ENCODE measurements around the gene GPD2.

Gene GPD2

GRCh38 chr2:156626931-156627330, 190.8 kb downstream of the GPD2 start (continued):
- TF ChIP-seq ZSCAN18 (tag by site-specific recombination; IDR thresholded peaks at IDR 0.05), result no peak
- no peak for TF ChIP-seq ZNF791 (tag by site-specific recombination; IDR thresholded peaks at IDR 0.05)
- no peak for TF ChIP-seq PATZ1 (tag by site-specific recombination; IDR thresholded peaks at IDR 0.05)

- Histone ChIP-seq H3K9me3 (ENCODE audit: control insufficient read depth, insufficient read depth, low read depth, low read length) (no peaks in the 10 kb centered on the region), H3K4me1 (ENCODE audit: control insufficient read depth, insufficient read depth, low read length) (no peaks in the 10 kb centered on the region), H3K4me3 (ENCODE audit: low read depth, low read length) (no peak overlapping the region), H3K36me3 (ENCODE audit: control insufficient read depth in 2 of 2, insufficient read depth in 1 of 2, low read length in 2 of 2) (no peaks in the 10 kb centered on the region), H3K27ac (ENCODE audit: extremely low read depth, low read depth, low read length) (no peak overlapping the region)
- POLR2A ChIA-PET, result no interaction called here
- TF ChIP-seq ZNF175 (tag by site-specific recombination; IDR thresholded peaks at IDR 0.05), result no peak
- TF ChIP-seq SP7 (tag by site-specific recombination; IDR thresholded peaks at IDR 0.05), result no peak
- 0 out of 2 replicates have a peak, but pooled peaks have one; percentile 21 for TF ChIP-seq ZFHX2 (tag by site-specific recombination; conservative IDR thresholded peaks at IDR 0.05)
- no peak for TF ChIP-seq HOXA7 (CRISPR knock-in tag; IDR thresholded peaks at IDR 0.05; ENCODE audit: borderline replicate concordance)
- no peak for TF ChIP-seq ZNF221 (tag by site-specific recombination; IDR thresholded peaks at IDR 0.05; ENCODE audit: borderline replicate concordance)
- no peak for TF ChIP-seq SP2 (tag by site-specific recombination; IDR thresholded peaks at IDR 0.05)
- TF ChIP-seq ZNF398 (tag by site-specific recombination; IDR thresholded peaks at IDR 0.05), result no peak
- TF ChIP-seq EGR2 (tag by site-specific recombination; IDR thresholded peaks at IDR 0.05; ENCODE audit: low read depth), result peak; percentile 94
- TF ChIP-seq SCRT2 (tag by site-specific recombination; IDR thresholded peaks at IDR 0.05), result no peak
- TF ChIP-seq PRDM2 (tag by site-specific recombination; IDR thresholded peaks at IDR 0.05; ENCODE audit: borderline replicate concordance), result no peak
- no peak for TF ChIP-seq ZNF366 (tag by site-specific recombination; conservative IDR thresholded peaks at IDR 0.05)
- no peak for TF ChIP-seq ZNF404 (tag by site-specific recombination; IDR thresholded peaks at IDR 0.05)
- TF ChIP-seq HIC1 (tag by site-specific recombination; IDR thresholded peaks at IDR 0.05), result no peak
- TF ChIP-seq ZNF830 (tag by site-specific recombination; IDR thresholded peaks at IDR 0.05; ENCODE audit: low read depth), result no peak
- CTCF ChIA-PET, result no interaction called here
Observed at GRCh38 chr2:156630579-156631337, 194.6 kb downstream of the GPD2 start.
